K562 (cell line): ENCODE measurements around the gene TMED10. TPM values are rescaled to one million over a fixed set of nuclear protein-coding genes. Genes with fewer than 3 reads are reported as not detected.

Experiments
- ATAC-seq: fragments of 200-7000 bp; cut with Tn5 transposase; 3 replicates; pipeline ENCODE4 v1.9.1; 2020; ENCODE audit warnings: moderate library complexity
- BruUV-seq: library from RNA; stranded (reverse); fragments of 400-500 nt; replicated peaks from 2 replicates; lab custom pipeline; 2021; lab: Mats Ljungman, UMichigan
- CTCF ChIA-PET: fragments of 300-600 bp; formaldehyde crosslinking; extraction: SDS; loops from one replicate; lab custom pipeline; 2021; ENCODE audit warnings: low intra/inter-chr PET ratio; lab: Yijun Ruan, JAX
- POLR2A ChIA-PET: fragments of 300-600, 350-650 bp; sonication (Branson Sonifier 250); formaldehyde crosslinking; extraction: SDS; loops from one replicate; lab custom pipeline; 2021; ENCODE audit warnings: antibody characterized with exemption, inconsistent platforms; lab: Yijun Ruan, JAX
- DNase-seq, 4 experiments: peaks; one replicate each; pipeline versions ENCODE4 v3.0.0 to v3.0.0-alpha.2; 2011 to 2018; ENCODE audit warnings: low spot score in 3 of 4, mixed read lengths in 3 of 4; ENCODE audit errors: extremely low read depth in 1 of 4
- FAIRE-seq: peaks from 2 replicates; lab custom pipeline; 2011; peaks lifted over from hg19 to GRCh38; lab: Jason Lieb, UNC
- H2AFZ ChIP-seq: 2 replicates; pipeline ENCODE4 v1.6.0; 2011; ENCODE audit warnings: low read depth, low read length, control low read depth, inconsistent platforms
- H3K27ac ChIP-seq: fragments of 200-600 bp; 3 replicates; pipeline ENCODE4 v1.8.0; 2011; ENCODE audit warnings: low read depth, mild to moderate bottlenecking, control low read depth, inconsistent platforms, low read length, moderate library complexity, mixed read lengths; ENCODE audit errors: extremely low read depth
- H3K27me3 ChIP-seq, 2 experiments: fragments of 300-600 bp in 1 of 2; 2 replicates in 1 of 2; 3 replicates in 1 of 2; pipeline versions ENCODE4 v1.6.0 to v1.8.0; 2011; ENCODE audit warnings: inconsistent platforms in 2 of 2, low read length in 2 of 2, mild to moderate bottlenecking in 1 of 2, mixed read lengths in 1 of 2, moderate library complexity in 1 of 2; ENCODE audit not compliant: control insufficient read depth in 2 of 2, insufficient read depth in 2 of 2
- H3K36me3 ChIP-seq: fragments of 300-600 bp; 3 replicates; pipeline ENCODE4 v1.8.0; 2011; ENCODE audit warnings: mild to moderate bottlenecking, low read length, inconsistent platforms; ENCODE audit not compliant: control insufficient read depth, insufficient read depth
- H3K4me1 ChIP-seq, 2 experiments: fragments of 200-600 bp in 1 of 2; replicated peaks in 1 of 2; 2 replicates in 1 of 2; 3 replicates in 1 of 2; pipeline versions ENCODE4 v1.5.1 to v1.8.0; 2011; ENCODE audit warnings: inconsistent platforms in 2 of 2, low read length in 2 of 2, mild to moderate bottlenecking in 1 of 2, mixed read lengths in 1 of 2, moderate library complexity in 1 of 2; ENCODE audit not compliant: control insufficient read depth in 2 of 2, insufficient read depth in 2 of 2
- H3K4me2 ChIP-seq: 2 replicates; pipeline ENCODE4 v1.6.1; 2011; ENCODE audit warnings: low read length, control low read depth, inconsistent platforms, mixed read lengths; ENCODE audit not compliant: insufficient read depth
- H3K4me3 ChIP-seq: fragments of 200-600 bp; sonication (generic), shearing (Covaris generic); 2 replicates; pipeline ENCODE4 v1.5.1; 2016; ENCODE audit warnings: control low read depth, inconsistent platforms
- H3K79me2 ChIP-seq: fragments of 200-600 bp; 3 replicates; pipeline ENCODE4 v1.8.0; 2011; ENCODE audit warnings: low read length, inconsistent platforms; ENCODE audit not compliant: control insufficient read depth, insufficient read depth
- H3K9ac ChIP-seq, 2 experiments: 2 replicates each; pipeline versions ENCODE4 v1.6.0 to v1.6.1; 2011; ENCODE audit warnings: low read depth in 2 of 2, low read length in 2 of 2, control low read depth in 1 of 2, inconsistent platforms in 1 of 2, mild to moderate bottlenecking in 1 of 2, mixed read lengths in 1 of 2; ENCODE audit not compliant: insufficient read depth in 1 of 2
- H3K9me1 ChIP-seq: one replicate; pipeline ENCODE4 v1.6.0; 2011; ENCODE audit warnings: inconsistent platforms, mild to moderate bottlenecking, low read length, moderate library complexity; ENCODE audit not compliant: control insufficient read depth, insufficient read depth
- H3K9me3 ChIP-seq: replicated peaks from 2 replicates; pipeline ENCODE4 v1.5.1; 2011; ENCODE audit warnings: low read depth, low read length, inconsistent platforms; ENCODE audit not compliant: control insufficient read depth, insufficient read depth
- H4K20me1 ChIP-seq: replicated peaks from 2 replicates; pipeline ENCODE4 v1.6.1; 2011; ENCODE audit warnings: low read length, inconsistent platforms, mixed read lengths; ENCODE audit not compliant: control insufficient read depth, insufficient read depth
- JUND ChIP-seq, 2 experiments: IDR thresholded peaks; 2 replicates in 1 of 2; 3 replicates in 1 of 2; pipeline ENCODE4 v1.6.1; 2011; ENCODE audit warnings: borderline replicate concordance in 2 of 2, low read depth in 2 of 2, low read length in 2 of 2, improper control_type of control experiment in 1 of 2, missing biosample characterization in 1 of 2, missing genetic modification characterization in 1 of 2, missing genetic modification reagents in 1 of 2
- MAZ ChIP-seq, 2 experiments: fragments of 450-650 bp in 1 of 2; sonication (generic) in 1 of 2; formaldehyde crosslinking; IDR thresholded peaks in 1 of 2; conservative IDR thresholded peaks in 1 of 2; 2 replicates each; pipeline versions ENCODE4 v1.4.0 to v1.5.0; 2020; ENCODE audit warnings: mild to moderate bottlenecking in 1 of 2, missing genetic modification reagents in 1 of 2
- PHB2 ChIP-seq: fragments of 450-650 bp; IDR thresholded peaks from 2 replicates; pipeline ENCODE4 v1.6.1; 2017; ENCODE audit warnings: low read depth
- RB1 ChIP-seq: fragments of 450-650 bp; IDR thresholded peaks from 2 replicates; pipeline ENCODE4 v1.6.1; 2017; ENCODE audit warnings: low read depth, mild to moderate bottlenecking
- RBFOX2 ChIP-seq: fragments of 200-400 bp; formaldehyde crosslinking; IDR thresholded peaks from 2 replicates; pipeline ENCODE4 v1.6.1; 2017; ENCODE audit warnings: low read depth, mild to moderate bottlenecking, low read length, moderate library complexity
- ZFPM2 ChIP-seq: fragments of 250-450 bp; sonication (Bioruptor Pico); IDR thresholded peaks from 2 replicates; pipeline ENCODE4 v1.5.1; 2022; ENCODE audit warnings: mild to moderate bottlenecking
- WGBS: fragments of 100-300 bp; shearing (Covaris generic); methylation state at CpG from one replicate; pipeline ENCODE4 v1.1.6; 2016; ENCODE audit warnings: low coverage, mixed read lengths; ENCODE audit not compliant: insufficient coverage; ENCODE audit errors: missing lambda C conversion rate; 5-methylcytosine and 5-hydroxymethylcytosine counted together
- in situ Hi-C: fragments of 300-500 bp; cut with MboI; formaldehyde crosslinking; loops from 4 replicates; pipeline ENCODE4 v1.15.0; 2018; ENCODE audit warnings: inconsistent platforms, mixed read lengths
- intact Hi-C: fragments of 100-400 bp; cut with micrococcal nuclease; formaldehyde crosslinking; loops from 2 replicates; pipeline ENCODE4 v1.14.2; 2022
- polyA plus RNA-seq, 8 experiments: library from polyadenylated mRNA; depleted of rRNA in 4 of 8; stranded (reverse) in 5 of 8; unstranded in 3 of 8; fragments of >200 nt; fragmentation: Nextera tagmentation in 2 of 8; fragmentation: Illumina TruSeq in 1 of 8; extraction: Ambion mirVana in 2 of 8; extraction: Trizol in 1 of 8; gene quantifications; 2 replicates each; pipeline versions ENCODE4 v1.2.1 to v1.2.3, GENCODE V29; 2011 to 2014; ENCODE audit warnings: inconsistent platforms in 1 of 8, missing spikeins in 1 of 8
- total RNA-seq, 7 experiments: library from RNA; depleted of rRNA in 6 of 7; stranded (reverse); fragments of >200 nt in 6 of 7; fragmentation: Illumina TruSeq in 2 of 7; extraction: Trizol in 2 of 7; gene quantifications; 2 replicates each; pipeline versions ENCODE4 v1.2.1 to v1.2.3, GENCODE V29; 2011 to 2021; ENCODE audit warnings: low replicate concordance in 1 of 7
- TF ChIP-seq, protein P1 (sequence below): sonication (generic); formaldehyde crosslinking; IDR thresholded peaks from 2 replicates; pipeline ENCODE4 v1.5.0; 2020; ENCODE audit warnings: missing genetic modification reagents
- TF ChIP-seq, protein P2 (sequence below): fragments of 450-650 bp; IDR thresholded peaks from 2 replicates; pipeline ENCODE4 v1.6.1; 2014; ENCODE audit warnings: low read depth, mild to moderate bottlenecking, moderate library complexity, borderline replicate concordance
- TF ChIP-seq, protein P3 (sequence below), 3 experiments: fragments of 200-800 bp in 1 of 3; sonication (Bioruptor generic) in 1 of 3; sonication (generic) in 1 of 3; formaldehyde crosslinking in 1 of 3; IDR thresholded peaks; 2 replicates each; pipeline versions ENCODE4 v1.6.1 to v1.8.0; 2016 to 2022; ENCODE audit warnings: mild to moderate bottlenecking in 2 of 3, missing compliant biosample characterization in 2 of 3, missing genetic modification characterization in 2 of 3, missing genetic modification reagents in 1 of 3
- TF ChIP-seq, protein P4 (sequence below): fragments of 450-650 bp; formaldehyde crosslinking; IDR thresholded peaks from 2 replicates; pipeline ENCODE4 v1.4.0; 2020; ENCODE audit warnings: mild to moderate bottlenecking, moderate library complexity

TMED10 gene
- total and polyA plus RNA-seq, 9 of the 15 experiments (the other 6 are each of a cell fraction or from before 2014, with no cell fraction given): 62.2 to 233 (median 124) TPM

DNA sequence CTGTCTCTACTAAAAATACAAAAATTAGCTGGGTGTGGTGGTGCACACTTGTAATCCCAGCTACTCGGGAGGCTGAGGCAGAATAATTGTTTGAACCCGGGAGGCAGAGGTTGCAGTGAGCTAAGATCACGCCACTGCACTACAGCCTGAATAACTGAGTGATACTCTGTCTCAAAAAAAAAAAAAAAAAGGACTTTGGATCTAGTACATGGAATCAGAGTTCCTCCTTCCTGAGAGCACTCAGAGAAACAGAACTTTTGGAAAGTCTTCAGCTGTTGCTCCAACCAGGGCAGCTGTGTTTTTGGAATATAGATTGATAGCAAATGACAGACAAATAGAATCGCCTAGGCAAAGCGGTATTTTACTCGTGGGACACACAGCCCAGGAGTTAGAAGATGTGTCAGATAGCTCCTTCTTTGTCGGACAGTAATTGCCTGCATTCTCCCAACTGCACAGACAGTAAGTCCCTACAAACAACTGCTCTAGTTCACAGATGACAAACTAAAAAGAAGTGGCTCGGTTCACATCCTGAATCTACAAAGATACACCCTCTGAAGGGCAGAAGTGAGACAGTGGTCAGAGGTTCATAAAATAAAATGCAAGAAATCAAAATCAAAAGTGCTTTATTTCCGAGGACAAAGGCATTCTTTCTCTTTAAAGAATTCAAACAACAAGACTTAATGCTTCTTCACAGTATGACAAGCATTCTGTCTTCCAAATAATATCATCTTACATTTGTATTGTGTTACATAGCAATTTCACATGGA, 32.5 kb downstream of the TMED10 start:
- H3K4me1 ChIP-seq: no peaks in the 10 kb centered on the region
- H4K20me1 ChIP-seq: no peaks in the 10 kb centered on the region
- H2AFZ ChIP-seq: no peak overlapping the region
- no peaks in the 10 kb centered on the region for H3K27me3 ChIP-seq
- FAIRE-seq (no peak), DNase-seq (no peak), ATAC-seq (no peak)
- H3K27ac ChIP-seq: no peak overlapping the region
- in situ Hi-C loops: loop anchor here (10.0 to 25.0 kb wide), 2 partner anchors 341 to 518 kb away; partner anchors contain the start of genes ERG28 and TTLL5
- WGBS: 90% methylated on average over 6 of the region's 9 CpGs
- intact Hi-C loops: no loop called here
- H3K4me2 ChIP-seq: no peak overlapping the region
- BruUV-seq: no TSS peak
- no peaks in the 10 kb centered on the region for H3K9me3 ChIP-seq
- ChIA-PET CTCF (interaction anchor here (0.7 kb wide), 1 partner anchor 12 kb away, joined by 5 read pairs; no protein-coding TSS in a partner anchor), POLR2A (interaction anchor here (0.5 to 1.0 kb wide), 3 partner anchors 17 to 159 kb away, joined by 3 read pairs; partner anchors contain the start of gene NEK9)
- no peak for TF ChIP-seq JUND (IDR thresholded peaks at IDR 0.05; ENCODE audit: borderline replicate concordance, low read depth, low read length)
- no peak for TF ChIP-seq JUND (tag; IDR thresholded peaks at IDR 0.05; ENCODE audit: borderline replicate concordance, low read depth, low read length)
- no peak for TF ChIP-seq RBFOX2
- TF ChIP-seq, protein P1, sequence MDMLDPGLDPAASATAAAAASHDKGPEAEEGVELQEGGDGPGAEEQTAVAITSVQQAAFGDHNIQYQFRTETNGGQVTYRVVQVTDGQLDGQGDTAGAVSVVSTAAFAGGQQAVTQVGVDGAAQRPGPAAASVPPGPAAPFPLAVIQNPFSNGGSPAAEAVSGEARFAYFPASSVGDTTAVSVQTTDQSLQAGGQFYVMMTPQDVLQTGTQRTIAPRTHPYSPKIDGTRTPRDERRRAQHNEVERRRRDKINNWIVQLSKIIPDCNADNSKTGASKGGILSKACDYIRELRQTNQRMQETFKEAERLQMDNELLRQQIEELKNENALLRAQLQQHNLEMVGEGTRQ (CRISPR knock-in tag): no peak
- TF ChIP-seq PHB2: no peak
- TF ChIP-seq, protein P2, sequence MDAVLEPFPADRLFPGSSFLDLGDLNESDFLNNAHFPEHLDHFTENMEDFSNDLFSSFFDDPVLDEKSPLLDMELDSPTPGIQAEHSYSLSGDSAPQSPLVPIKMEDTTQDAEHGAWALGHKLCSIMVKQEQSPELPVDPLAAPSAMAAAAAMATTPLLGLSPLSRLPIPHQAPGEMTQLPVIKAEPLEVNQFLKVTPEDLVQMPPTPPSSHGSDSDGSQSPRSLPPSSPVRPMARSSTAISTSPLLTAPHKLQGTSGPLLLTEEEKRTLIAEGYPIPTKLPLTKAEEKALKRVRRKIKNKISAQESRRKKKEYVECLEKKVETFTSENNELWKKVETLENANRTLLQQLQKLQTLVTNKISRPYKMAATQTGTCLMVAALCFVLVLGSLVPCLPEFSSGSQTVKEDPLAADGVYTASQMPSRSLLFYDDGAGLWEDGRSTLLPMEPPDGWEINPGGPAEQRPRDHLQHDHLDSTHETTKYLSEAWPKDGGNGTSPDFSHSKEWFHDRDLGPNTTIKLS: no peak
- TF ChIP-seq RB1: no peak
- TF ChIP-seq, protein P3, sequence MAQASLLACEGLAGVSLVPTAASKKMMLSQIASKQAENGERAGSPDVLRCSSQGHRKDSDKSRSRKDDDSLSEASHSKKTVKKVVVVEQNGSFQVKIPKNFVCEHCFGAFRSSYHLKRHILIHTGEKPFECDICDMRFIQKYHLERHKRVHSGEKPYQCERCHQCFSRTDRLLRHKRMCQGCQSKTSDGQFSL (CRISPR knock-in tag; IDR thresholded peaks at IDR 0.05): no peak
- TF ChIP-seq, protein P3 (tag; IDR thresholded peaks at IDR 0.05): no peak
- TF ChIP-seq ZFPM2 (CRISPR knock-in tag): no peak
- TF ChIP-seq, protein P4, sequence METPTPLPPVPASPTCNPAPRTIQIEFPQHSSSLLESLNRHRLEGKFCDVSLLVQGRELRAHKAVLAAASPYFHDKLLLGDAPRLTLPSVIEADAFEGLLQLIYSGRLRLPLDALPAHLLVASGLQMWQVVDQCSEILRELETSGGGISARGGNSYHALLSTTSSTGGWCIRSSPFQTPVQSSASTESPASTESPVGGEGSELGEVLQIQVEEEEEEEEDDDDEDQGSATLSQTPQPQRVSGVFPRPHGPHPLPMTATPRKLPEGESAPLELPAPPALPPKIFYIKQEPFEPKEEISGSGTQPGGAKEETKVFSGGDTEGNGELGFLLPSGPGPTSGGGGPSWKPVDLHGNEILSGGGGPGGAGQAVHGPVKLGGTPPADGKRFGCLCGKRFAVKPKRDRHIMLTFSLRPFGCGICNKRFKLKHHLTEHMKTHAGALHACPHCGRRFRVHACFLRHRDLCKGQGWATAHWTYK: no peak
- TF ChIP-seq MAZ (CRISPR knock-in tag; conservative IDR thresholded peaks at IDR 0.05 in 1 of 2, IDR thresholded peaks at IDR 0.05 in 1 of 2): no peak
- peaks cover 36% of the 10 kb centered on the region for H3K36me3 ChIP-seq
- no peaks in the 10 kb centered on the region for H3K9me1 ChIP-seq
- no peak overlapping the region for H3K4me3 ChIP-seq
- H3K79me2 ChIP-seq: peaks cover 11% of the 10 kb centered on the region
- H3K9ac ChIP-seq: no peak overlapping the region
